DND-41 (cell line): ENCODE results near the gene KRT7.

ENCODE experiments used
- ATAC-seq: fragments of 200-7000 bp; cut with Tn5 transposase; 3 replicates; pipeline ENCODE4 v1.9.1; 2021; ENCODE audit warnings: low read depth; ENCODE audit not compliant: insufficient read depth
- DNase-seq: peaks from one replicate; pipeline ENCODE4 v3.0.0-alpha.2; 2020
- H2AFZ ChIP-seq: 2 replicates; pipeline ENCODE4 v1.6.0; 2012; ENCODE audit warnings: low read depth, low read length
- H3K27ac ChIP-seq: 2 replicates; pipeline ENCODE4 v1.5.1; 2012; ENCODE audit warnings: low read length, inconsistent platforms
- H3K27me3 ChIP-seq: fragments of 200-600 bp; sonication (generic); 2 replicates; pipeline ENCODE4 v1.6.0; 2012; ENCODE audit warnings: low read length, mild to moderate bottlenecking, inconsistent platforms; ENCODE audit not compliant: insufficient read depth, poor library complexity
- H3K36me3 ChIP-seq: 2 replicates; pipeline ENCODE4 v1.5.1; 2012; ENCODE audit warnings: low read length, inconsistent platforms; ENCODE audit not compliant: insufficient read depth
- H3K4me1 ChIP-seq: 2 replicates; pipeline ENCODE4 v1.5.1; 2012; ENCODE audit warnings: mild to moderate bottlenecking, low read length; ENCODE audit not compliant: insufficient read depth
- H3K4me2 ChIP-seq: 2 replicates; pipeline ENCODE4 v1.6.0; 2012; ENCODE audit warnings: mild to moderate bottlenecking, moderate library complexity, low read length, inconsistent platforms; ENCODE audit not compliant: insufficient read depth
- H3K4me3 ChIP-seq, 2 experiments: fragments of 200-600 bp in 1 of 2; shearing (Covaris generic) in 1 of 2; 2 replicates each; pipeline ENCODE4 v1.5.1; 2012 to 2016; ENCODE audit warnings: inconsistent platforms in 2 of 2, low read length in 2 of 2, mild to moderate bottlenecking in 2 of 2, low read depth in 1 of 2, moderate library complexity in 1 of 2
- H3K79me2 ChIP-seq: 2 replicates; pipeline ENCODE4 v1.6.0; 2012; ENCODE audit warnings: low read length, inconsistent platforms; ENCODE audit not compliant: insufficient read depth
- H3K9ac ChIP-seq: 2 replicates; pipeline ENCODE4 v1.6.0; 2012; ENCODE audit warnings: low read depth, mild to moderate bottlenecking, inconsistent platforms, low read length, moderate library complexity
- H3K9me3 ChIP-seq: 2 replicates; pipeline ENCODE4 v1.5.1; 2012; ENCODE audit warnings: low read length, moderate library complexity, mild to moderate bottlenecking, inconsistent platforms; ENCODE audit not compliant: insufficient read depth, severe bottlenecking
- H4K20me1 ChIP-seq: 2 replicates; pipeline ENCODE4 v1.6.0; 2012; ENCODE audit warnings: low read length; ENCODE audit not compliant: insufficient read depth
- CTCF ChIP-seq: IDR thresholded peaks from 2 replicates; pipeline ENCODE4 v1.5.1; 2012; ENCODE audit warnings: borderline replicate concordance, low read length, moderate library complexity, mild to moderate bottlenecking; ENCODE audit not compliant: poor library complexity, severe bottlenecking; ENCODE audit errors: extremely low read depth
- EZH2 ChIP-seq: IDR thresholded peaks from 3 replicates; pipeline ENCODE4 v1.6.1; 2012; ENCODE audit warnings: borderline replicate concordance, low read depth, mild to moderate bottlenecking, moderate library complexity, low read length, inconsistent platforms; ENCODE audit not compliant: severe bottlenecking

The KRT7 gene

GRCh38 chr12:52209321-52209720 lies 23.7 kb upstream of the KRT7 start:
- H3K27me3 ChIP-seq, result peaks cover 9% of the 10 kb centered on the region
- H4K20me1 ChIP-seq, result no peaks in the 10 kb centered on the region; the same call in 1 of the 2 replicates
- H3K9ac ChIP-seq, result no peak overlapping the region
- H3K36me3 ChIP-seq, result no peaks in the 10 kb centered on the region
- H3K9me3 ChIP-seq, result no peaks in the 10 kb centered on the region
- H3K79me2 ChIP-seq, result no peaks in the 10 kb centered on the region
- no peak overlapping the region for H3K27ac ChIP-seq
- H3K4me1 ChIP-seq, result no peaks in the 10 kb centered on the region
- no peak overlapping the region for H3K4me2 ChIP-seq
- ATAC-seq (no peak), DNase-seq (no peak)
- no peak overlapping the region for H2AFZ ChIP-seq
- H3K4me3 ChIP-seq, result no peak overlapping the region
- TF ChIP-seq EZH2, result no peak
- TF ChIP-seq CTCF, result no peak

- ATAC-seq, result no peak
- Histone ChIP-seq H4K20me1 (no peaks in the 10 kb centered on the region; the same call in 1 of the 2 replicates), H3K4me1 (no peaks in the 10 kb centered on the region), H3K4me3 (no peak overlapping the region), H3K36me3 (no peaks in the 10 kb centered on the region), H2AFZ (no peak overlapping the region), H3K27me3 (peaks cover 9% of the 10 kb centered on the region), H3K9me3 (no peaks in the 10 kb centered on the region), H3K4me2 (no peak overlapping the region), H3K9ac (no peak overlapping the region), H3K27ac (no peak overlapping the region), H3K79me2 (no peaks in the 10 kb centered on the region)
- DNase-seq, result no peak
- TF ChIP-seq EZH2 (no peak), CTCF (no peak)
Observed at GRCh38 chr12:52210186-52210924, 22.7 kb upstream of the KRT7 start.

- Histone ChIP-seq H3K36me3 (no peaks in the 10 kb centered on the region), H4K20me1 (no peaks in the 10 kb centered on the region; the same call in 1 of the 2 replicates), H3K9me3 (no peaks in the 10 kb centered on the region), H2AFZ (no peak overlapping the region), H3K4me2 (no peak overlapping the region), H3K9ac (no peak overlapping the region), H3K4me3 (no peak overlapping the region), H3K27me3 (peaks cover 9% of the 10 kb centered on the region), H3K27ac (no peak overlapping the region), H3K79me2 (no peaks in the 10 kb centered on the region), H3K4me1 (no peaks in the 10 kb centered on the region)
- DNase-seq (no peak), ATAC-seq (no peak)
- no peak for TF ChIP-seq EZH2
- TF ChIP-seq CTCF, result no peak
Observed at GRCh38 chr12:52210925-52211650, 22.0 kb upstream of the KRT7 start.
